ENCODE data around the gene CCNB3. TPM values are rescaled to one million over a fixed set of nuclear protein-coding genes. Genes with fewer than 3 reads are reported as not detected.
"Not testable (repeated sequence)": the region's sequence is repeated elsewhere in the genome, so short reads cannot be mapped to it uniquely, and the experiment has no call there.

Gene CCNB3
- total RNA-seq, 4 donors from 2014 or later, result 0.54 to 1.0 (median 0.74) TPM

DNA sequence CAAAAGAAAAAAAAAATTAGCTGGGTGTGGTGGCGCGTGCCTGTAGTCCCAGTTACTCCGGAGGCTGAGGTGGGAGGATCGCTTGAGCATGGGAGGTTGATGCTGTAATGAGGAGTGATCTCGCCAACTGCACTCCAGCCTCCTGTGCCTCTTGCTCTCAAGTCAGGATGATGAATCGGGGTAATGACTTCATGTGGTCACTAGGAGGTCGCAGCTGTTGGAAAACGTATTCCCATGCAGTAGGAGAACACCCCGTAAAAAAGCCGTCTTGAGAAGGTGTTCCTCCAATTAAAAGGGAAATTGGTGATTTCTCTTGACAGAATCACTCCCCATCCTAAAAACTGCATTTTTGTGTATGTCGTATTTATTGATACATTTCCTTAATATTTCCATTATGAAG lies 2.2 kb downstream of the CCNB3 start:
- intact Hi-C loops (cut with DNase I), result no loop called here
- Histone ChIP-seq H3K27ac (no peak overlapping the region), H3K36me3 (no peaks in the 10 kb centered on the region), H3K4me1 (peaks cover 0 to 6% of the 10 kb centered on the region in 2 donors), H3K4me3 (replicated peaks in 1 of 3) (no peak overlapping the region), H3K27me3 (no peaks in the 10 kb centered on the region), H3K9me3 (no peaks in the 10 kb centered on the region)
- TF ChIP-seq, protein P1, sequence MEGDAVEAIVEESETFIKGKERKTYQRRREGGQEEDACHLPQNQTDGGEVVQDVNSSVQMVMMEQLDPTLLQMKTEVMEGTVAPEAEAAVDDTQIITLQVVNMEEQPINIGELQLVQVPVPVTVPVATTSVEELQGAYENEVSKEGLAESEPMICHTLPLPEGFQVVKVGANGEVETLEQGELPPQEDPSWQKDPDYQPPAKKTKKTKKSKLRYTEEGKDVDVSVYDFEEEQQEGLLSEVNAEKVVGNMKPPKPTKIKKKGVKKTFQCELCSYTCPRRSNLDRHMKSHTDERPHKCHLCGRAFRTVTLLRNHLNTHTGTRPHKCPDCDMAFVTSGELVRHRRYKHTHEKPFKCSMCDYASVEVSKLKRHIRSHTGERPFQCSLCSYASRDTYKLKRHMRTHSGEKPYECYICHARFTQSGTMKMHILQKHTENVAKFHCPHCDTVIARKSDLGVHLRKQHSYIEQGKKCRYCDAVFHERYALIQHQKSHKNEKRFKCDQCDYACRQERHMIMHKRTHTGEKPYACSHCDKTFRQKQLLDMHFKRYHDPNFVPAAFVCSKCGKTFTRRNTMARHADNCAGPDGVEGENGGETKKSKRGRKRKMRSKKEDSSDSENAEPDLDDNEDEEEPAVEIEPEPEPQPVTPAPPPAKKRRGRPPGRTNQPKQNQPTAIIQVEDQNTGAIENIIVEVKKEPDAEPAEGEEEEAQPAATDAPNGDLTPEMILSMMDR (IDR thresholded peaks at IDR 0.05), result no peak
- no peak for TF ChIP-seq POLR2A (IDR thresholded peaks at IDR 0.05)
- DNase-seq, result no peak
- WGBS, 2 donors, result 89 to 90% methylated on average over 9 to 11 of the region's 11 CpGs

DNA sequence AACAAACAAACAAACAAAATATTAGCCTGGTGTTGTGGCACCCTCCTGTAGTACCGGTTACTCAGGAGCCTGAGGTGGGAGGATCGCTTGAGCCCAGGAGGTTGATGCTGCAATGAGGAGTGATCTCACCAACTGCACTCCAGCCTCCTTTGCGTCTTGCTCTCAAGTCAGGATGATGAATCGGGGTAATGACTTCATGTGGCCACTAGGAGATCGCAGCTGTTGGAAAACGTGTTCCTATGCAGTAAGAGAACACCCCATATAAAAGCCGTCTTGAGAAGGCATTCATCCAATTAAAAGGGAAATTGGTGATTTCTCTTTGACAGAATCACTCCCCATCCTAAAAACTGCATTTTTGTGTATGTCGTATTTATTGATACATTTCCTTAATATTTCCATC lies 6.9 kb downstream of the CCNB3 start:
- Histone ChIP-seq H3K27ac (no peak overlapping the region), H3K9me3 (no peaks in the 10 kb centered on the region), H3K36me3 (no peaks in the 10 kb centered on the region), H3K4me3 (replicated peaks in 1 of 3) (no peak overlapping the region), H3K27me3 (no peaks in the 10 kb centered on the region), H3K4me1 (no peaks in the 10 kb centered on the region)
- 66 to 76% methylated on average over 5 to 8 of the region's 8 CpGs for WGBS, 2 donors
- intact Hi-C loops (cut with DNase I), result no loop called here
- DNase-seq, result no peak
- TF ChIP-seq, protein P1 (IDR thresholded peaks at IDR 0.05), result no peak
- TF ChIP-seq POLR2A (IDR thresholded peaks at IDR 0.05), result no peak

DNA sequence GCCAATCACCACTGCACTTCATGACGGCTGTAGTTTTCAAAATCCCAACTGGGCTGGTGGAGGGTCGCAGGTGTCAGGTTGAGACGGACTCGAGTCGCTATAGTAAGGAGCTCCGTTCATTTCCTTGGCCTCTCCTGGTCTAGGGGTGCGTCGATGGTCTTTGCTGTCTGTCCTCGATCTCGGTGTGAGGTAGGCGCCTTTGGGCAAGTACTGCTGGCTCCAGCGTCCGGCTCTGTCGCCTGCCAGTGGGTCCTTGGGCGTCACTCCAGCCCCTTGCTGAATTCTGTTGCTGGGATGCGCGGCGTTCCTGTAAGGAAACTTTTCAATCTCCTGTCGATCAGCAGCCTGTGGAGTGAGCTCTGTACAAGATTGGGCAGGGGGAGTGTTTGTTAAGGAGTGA lies 76.7 kb downstream of the CCNB3 start:
- Histone ChIP-seq H3K4me1 (no peaks in the 10 kb centered on the region), H3K27me3 (no peaks in the 10 kb centered on the region), H3K36me3 (no peaks in the 10 kb centered on the region), H3K9me3 (no peaks in the 10 kb centered on the region), H3K27ac (no peak overlapping the region), H3K4me3 (replicated peaks in 1 of 3) (no peak overlapping the region)
- TF ChIP-seq, protein P1 (IDR thresholded peaks at IDR 0.05), result no peak
- TF ChIP-seq POLR2A (IDR thresholded peaks at IDR 0.05), result no peak
- intact Hi-C loops (cut with DNase I), result no loop called here
- DNase-seq, result no peak
- WGBS, 2 donors, result 93 to 97% methylated on average over 10 to 19 of the region's 19 CpGs

DNA sequence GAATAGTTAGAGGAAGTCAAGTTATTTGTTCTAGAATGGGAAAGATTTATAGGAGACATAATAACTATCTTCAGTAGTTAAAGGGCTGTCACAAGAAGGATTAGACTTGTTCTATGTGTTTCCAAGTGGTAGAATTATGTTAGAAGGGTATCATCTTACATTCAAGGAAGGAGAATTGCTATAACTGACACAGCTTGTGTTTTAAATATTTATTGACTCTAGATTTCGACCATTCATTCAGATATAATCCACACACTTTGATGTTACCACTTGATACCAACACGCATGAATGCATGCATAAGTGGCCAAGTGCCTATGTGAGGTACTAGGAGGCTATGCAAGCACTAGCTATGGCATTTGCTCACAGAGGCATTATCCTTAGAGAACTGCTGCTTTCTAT lies 122.7 kb downstream of the CCNB3 start:
- H3K27ac ChIP-seq, result no peak overlapping the region
- no peaks in the 10 kb centered on the region for H3K9me3 ChIP-seq
- peak; percentile 3 to 14 for DNase-seq
- 36 to 56% methylated on average over 2 of the region's 2 CpGs for WGBS, 2 donors
- H3K27me3 ChIP-seq, result no peaks in the 10 kb centered on the region
- H3K36me3 ChIP-seq, result no peaks in the 10 kb centered on the region
- no peak overlapping the region for H3K4me3 ChIP-seq (replicated peaks in 1 of 3)
- TF ChIP-seq, protein P1 (IDR thresholded peaks at IDR 0.05), result no peak
- TF ChIP-seq POLR2A (IDR thresholded peaks at IDR 0.05), result no peak
- peaks cover 0 to 2% of the 10 kb centered on the region in 2 donors for H3K4me1 ChIP-seq
- intact Hi-C loops (cut with DNase I), result no loop called here

DNA sequence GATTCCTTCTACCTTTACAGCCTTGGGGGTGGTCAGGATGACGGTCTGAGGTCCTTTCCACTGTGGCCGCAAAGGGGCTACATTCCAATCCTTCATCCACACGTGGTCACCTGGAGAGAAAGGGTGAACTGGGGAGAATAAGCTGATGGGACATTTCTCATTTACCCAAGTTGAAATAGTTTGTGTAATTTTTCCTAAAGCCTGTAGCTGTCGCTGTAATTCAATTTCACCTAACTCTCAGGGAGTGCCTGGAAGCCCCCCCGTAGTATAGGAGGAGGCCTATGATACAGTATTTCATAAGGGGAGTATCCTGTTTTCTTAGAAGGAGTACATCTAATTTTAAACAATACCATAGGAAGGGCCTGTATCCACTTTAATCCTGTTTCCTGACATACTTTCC lies 128.1 kb downstream of the CCNB3 start:
- peak in 1 of 2 donors; percentile 2 for DNase-seq
- TF ChIP-seq, protein P1 (IDR thresholded peaks at IDR 0.05), result peak in 4 of 6 experiments; percentile 5 to 39 (median 32)
- H3K27me3 ChIP-seq; H3K4me3 ChIP-seq (replicated peaks in 1 of 3); intact Hi-C loops (cut with DNase I); H3K9me3 ChIP-seq; H3K36me3 ChIP-seq: not testable (repeated sequence)
- 23 to 40% methylated on average over 3 to 5 of the region's 5 CpGs for WGBS, 2 donors
- Histone ChIP-seq H3K27ac (peak overlapping the region in 1 of 3 donors; percentile 30), H3K4me1 (peaks cover 3 to 11% of the 10 kb centered on the region in 2 donors)

All from thyroid gland (tissue), 4 donors.